Measurements from ENCODE around the gene ARFGAP3.

Gene ARFGAP3

DNA sequence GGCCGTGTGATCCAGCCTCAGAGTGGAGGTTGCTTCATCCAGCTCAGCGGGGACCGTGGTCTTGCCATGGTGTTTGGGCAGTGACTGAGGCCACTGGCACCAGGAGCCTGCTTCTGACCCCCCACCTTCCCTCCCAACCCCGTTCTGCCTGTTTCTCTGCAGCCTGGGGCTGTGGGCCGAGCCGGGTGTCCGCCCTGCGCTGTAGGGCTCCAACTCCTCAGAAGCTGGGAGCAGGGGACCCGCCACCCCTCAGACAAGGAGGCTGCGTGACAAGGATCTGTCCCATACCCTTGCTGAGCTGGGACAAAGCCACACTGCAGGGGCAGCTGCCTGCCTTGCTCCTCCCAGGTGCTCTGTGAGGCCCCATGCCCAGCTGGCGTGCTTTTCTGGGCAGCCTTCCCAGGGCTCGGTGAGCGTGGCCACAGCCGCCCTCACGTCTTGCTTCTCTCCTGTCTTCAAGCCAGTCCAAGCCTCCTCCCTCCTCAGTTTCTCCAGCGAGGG is 11.7 kb upstream of the ARFGAP3 start:
- no peak overlapping the region for H3K4me3 ChIP-seq (replicated peaks; ENCODE audit: low read depth, low read length)

GRCh38 chr22:42866100-42866499 is 9.0 kb upstream of the ARFGAP3 start:
- DNase-seq (ENCODE audit: extremely low read depth, insufficient read length) = no peak
- H3K27me3 ChIP-seq (replicated peaks; ENCODE audit: control insufficient read depth, insufficient read depth, low read length) = no peaks in the 10 kb centered on the region
- no peak for TF ChIP-seq CTCF (IDR thresholded peaks at IDR 0.05; ENCODE audit: insufficient read depth, low read length, poor library complexity, severe bottlenecking)

More for the DNA sequence above, 11.7 kb upstream of the ARFGAP3 start:
- TF ChIP-seq CTCF (IDR thresholded peaks at IDR 0.05; ENCODE audit: insufficient read depth, low read length, poor library complexity, severe bottlenecking) = no peak
- no peaks in the 10 kb centered on the region for H3K27me3 ChIP-seq (replicated peaks; ENCODE audit: control insufficient read depth, insufficient read depth, low read length)
- no peak for DNase-seq (ENCODE audit: extremely low read depth, insufficient read length)
- H3K36me3 ChIP-seq (ENCODE audit: control insufficient read depth, insufficient read depth, low read length) = peaks cover 25% of the 10 kb centered on the region

DNA sequence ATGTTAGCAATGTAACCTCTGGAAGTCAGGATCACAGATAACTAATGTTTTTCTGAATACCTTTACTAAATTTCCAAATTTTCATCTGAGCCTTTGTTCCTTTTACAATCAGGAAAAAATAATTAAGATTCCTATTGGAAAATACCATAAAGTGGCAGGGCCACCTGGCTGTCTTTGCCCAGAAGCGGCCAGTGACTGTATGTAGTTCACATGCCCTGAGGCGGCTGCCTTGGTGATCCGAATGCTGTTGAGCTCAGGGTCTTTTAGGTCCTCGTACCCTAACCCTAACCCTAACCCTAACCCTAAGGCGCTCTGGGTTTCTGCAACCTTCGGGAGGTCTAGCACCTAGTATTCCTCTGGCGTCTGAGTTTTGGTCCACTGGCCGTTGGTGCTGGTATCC is 8.5 kb upstream of the ARFGAP3 start:
- no peak for DNase-seq (ENCODE audit: extremely low read depth, insufficient read length)
- TF ChIP-seq CTCF (IDR thresholded peaks at IDR 0.05; ENCODE audit: insufficient read depth, low read length, poor library complexity, severe bottlenecking) = no peak
- no peak overlapping the region for H3K4me3 ChIP-seq (replicated peaks; ENCODE audit: low read depth, low read length)
- no peaks in the 10 kb centered on the region for H3K27me3 ChIP-seq (replicated peaks; ENCODE audit: control insufficient read depth, insufficient read depth, low read length)
- H3K36me3 ChIP-seq (ENCODE audit: control insufficient read depth, insufficient read depth, low read length) = peaks cover 6% of the 10 kb centered on the region

More at GRCh38 chr22:42866100-42866499, 9.0 kb upstream of the ARFGAP3 start:
- peaks cover 9% of the 10 kb centered on the region for H3K36me3 ChIP-seq (ENCODE audit: control insufficient read depth, insufficient read depth, low read length)
- no peak overlapping the region for H3K4me3 ChIP-seq (replicated peaks; ENCODE audit: low read depth, low read length)

- Histone ChIP-seq H3K36me3 (ENCODE audit: control insufficient read depth, insufficient read depth, low read length) (no peaks in the 10 kb centered on the region), H3K4me3 (replicated peaks; ENCODE audit: low read depth, low read length) (no peak overlapping the region), H3K27me3 (replicated peaks; ENCODE audit: control insufficient read depth, insufficient read depth, low read length) (no peaks in the 10 kb centered on the region)
- DNase-seq (ENCODE audit: extremely low read depth, insufficient read length) = peak; percentile 48
- TF ChIP-seq CTCF (IDR thresholded peaks at IDR 0.05; ENCODE audit: insufficient read depth, low read length, poor library complexity, severe bottlenecking) = no peak
These were observed 6.4 kb upstream of the ARFGAP3 start for GRCh38 chr22:42863349-42863961.

GRCh38 chr22:42862045-42862734 is 5.1 kb upstream of the ARFGAP3 start:
- no peak for DNase-seq (ENCODE audit: extremely low read depth, insufficient read length)
- H3K4me3 ChIP-seq (replicated peaks; ENCODE audit: low read depth, low read length) = no peak overlapping the region
- H3K36me3 ChIP-seq (ENCODE audit: control insufficient read depth, insufficient read depth, low read length) = no peaks in the 10 kb centered on the region
- TF ChIP-seq CTCF (IDR thresholded peaks at IDR 0.05; ENCODE audit: insufficient read depth, low read length, poor library complexity, severe bottlenecking) = no peak
- H3K27me3 ChIP-seq (replicated peaks; ENCODE audit: control insufficient read depth, insufficient read depth, low read length) = no peaks in the 10 kb centered on the region
